GM21723 (cell line): Measurements from ENCODE around the gene ZNF578.
"Not testable (repeated sequence)": the region's sequence is repeated elsewhere in the genome, so short reads cannot be mapped to it uniquely, and the experiment has no call there.

Source experiments
- ATAC-seq: cut with Tn5 transposase; IDR thresholded peaks from one replicate; pipeline ENCODE4 v1.9.1; 2021; ENCODE audit warnings: mild to moderate bottlenecking, moderate library complexity; ENCODE audit not compliant: unreplicated experiment

ZNF578 gene

GRCh38 chr19:52453324-52454094, at the start of gene ZNF578:
TSS of gene ZNF578 (plus strand) at chr19:52453553. CDS start at chr19:52501846, 48,293 bp downstream.
- no peak for ATAC-seq

DNA sequence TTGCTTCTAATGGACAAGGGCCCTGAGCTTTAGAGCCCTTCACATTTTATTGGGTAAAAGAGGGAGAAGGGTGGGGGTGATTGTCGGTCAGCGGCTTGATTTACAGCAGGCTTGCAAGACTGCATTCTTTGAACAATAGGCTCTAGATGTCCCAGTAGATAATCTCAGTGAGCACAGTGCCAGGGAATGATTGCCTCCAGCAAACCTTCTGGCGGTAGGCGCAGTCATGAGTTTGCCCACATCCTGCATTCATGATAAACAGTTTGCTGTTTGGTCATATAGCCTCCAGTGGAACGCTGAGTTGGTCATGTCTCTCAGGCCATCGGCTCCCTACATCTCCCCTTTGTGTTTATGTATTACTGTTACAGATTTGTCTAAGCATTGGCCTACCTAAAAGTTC, 43.1 kb upstream of the ZNF578 start:
- no peak for ATAC-seq

DNA sequence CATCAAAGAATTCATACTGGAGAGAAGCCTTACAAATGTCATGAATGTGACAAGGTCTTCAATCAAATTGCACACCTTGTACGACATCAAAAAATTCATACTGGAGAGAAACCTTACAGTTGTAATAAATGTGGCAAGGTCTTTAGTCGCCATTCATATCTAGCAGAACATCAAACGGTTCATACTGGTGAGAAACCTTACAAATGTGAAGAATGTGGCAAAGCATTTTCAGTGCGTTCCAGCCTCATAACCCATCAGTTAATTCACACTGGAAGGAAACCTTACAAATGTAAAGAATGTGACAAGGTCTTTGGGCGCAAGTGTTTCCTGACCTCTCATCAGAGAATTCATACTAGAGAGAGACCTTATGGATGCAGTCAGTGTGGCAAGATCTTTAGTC, 37.6 kb upstream of the ZNF578 start:
- ATAC-seq, result no peak

DNA sequence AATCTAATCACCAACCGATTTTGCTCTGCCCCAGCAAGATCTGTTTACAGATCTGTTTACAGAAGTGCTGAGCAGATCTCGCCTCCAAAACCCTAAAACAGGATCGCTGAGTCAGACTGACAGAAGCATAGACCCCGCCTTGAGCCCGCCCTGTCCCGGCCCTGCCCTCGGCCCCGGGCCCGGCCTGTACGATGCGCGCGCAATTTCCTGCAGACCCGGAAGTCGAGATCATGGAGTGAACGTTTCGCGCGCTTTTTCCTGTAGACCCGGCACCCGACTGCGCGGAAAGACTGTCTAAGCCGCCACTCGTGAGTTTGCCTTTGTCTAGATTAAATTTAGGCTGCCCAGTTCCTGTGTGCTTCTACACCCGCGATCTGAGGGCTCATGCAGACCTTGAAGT, 24.4 kb upstream of the ZNF578 start, which contains the start of gene ZNF534:
TSS of gene ZNF534 (plus strand) at position 212 of the 400 bp plus-strand sequence. CDS start 2,327 bp downstream, outside the sequence.
- no peak for ATAC-seq

DNA sequence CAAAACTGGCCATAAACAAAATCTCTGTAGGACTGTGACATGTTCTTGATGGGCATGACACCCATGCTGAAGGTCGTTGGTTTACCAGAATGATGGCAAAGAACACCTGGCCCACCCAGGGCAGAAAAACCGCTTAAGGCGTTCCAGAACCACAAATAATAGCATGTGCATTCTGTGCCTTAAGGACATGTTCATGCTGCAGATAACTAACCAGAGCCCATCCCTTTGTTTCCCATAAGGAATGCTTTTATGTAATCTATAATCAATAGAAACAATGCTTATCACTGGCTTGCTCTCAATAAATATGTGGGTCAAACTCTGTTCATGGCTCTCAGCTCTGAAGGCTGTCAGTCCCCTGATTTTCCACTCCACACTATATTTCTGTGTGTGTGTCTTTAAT, 11.2 kb upstream of the ZNF578 start:
- no peak for ATAC-seq

DNA sequence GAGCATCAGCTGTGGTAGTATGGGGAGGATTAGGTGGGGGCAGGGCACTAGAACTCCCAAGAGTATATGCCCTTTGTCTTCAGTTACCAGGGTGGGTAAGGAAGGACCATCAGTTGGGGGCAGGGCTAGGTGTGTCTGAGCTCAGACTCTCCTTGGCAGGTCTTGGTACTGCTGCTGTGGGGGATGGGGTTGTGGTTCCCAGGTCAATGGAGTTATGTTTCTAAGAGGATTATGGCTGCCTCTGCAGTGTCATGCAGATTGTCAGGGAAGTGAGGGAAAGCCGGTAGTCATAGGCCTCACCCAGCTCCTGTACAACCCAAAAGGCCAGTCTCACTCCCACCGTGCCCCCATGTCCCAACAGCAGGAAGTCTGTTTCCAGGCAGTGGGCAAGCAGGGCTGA, 8.8 kb upstream of the ZNF578 start:
- ATAC-seq, result no peak

GRCh38 chr19:52451241-52451640, 2.1 kb upstream of the ZNF578 start:
- no peak for ATAC-seq

- no peak for ATAC-seq
Observed at GRCh38 chr19:52464798-52465470, 11.6 kb downstream of the ZNF578 start.

GRCh38 chr19:52473655-52474350, 20.4 kb downstream of the ZNF578 start:
- no peak for ATAC-seq

- no peak for ATAC-seq
Observed at GRCh38 chr19:52474351-52475127, 21.2 kb downstream of the ZNF578 start.

DNA sequence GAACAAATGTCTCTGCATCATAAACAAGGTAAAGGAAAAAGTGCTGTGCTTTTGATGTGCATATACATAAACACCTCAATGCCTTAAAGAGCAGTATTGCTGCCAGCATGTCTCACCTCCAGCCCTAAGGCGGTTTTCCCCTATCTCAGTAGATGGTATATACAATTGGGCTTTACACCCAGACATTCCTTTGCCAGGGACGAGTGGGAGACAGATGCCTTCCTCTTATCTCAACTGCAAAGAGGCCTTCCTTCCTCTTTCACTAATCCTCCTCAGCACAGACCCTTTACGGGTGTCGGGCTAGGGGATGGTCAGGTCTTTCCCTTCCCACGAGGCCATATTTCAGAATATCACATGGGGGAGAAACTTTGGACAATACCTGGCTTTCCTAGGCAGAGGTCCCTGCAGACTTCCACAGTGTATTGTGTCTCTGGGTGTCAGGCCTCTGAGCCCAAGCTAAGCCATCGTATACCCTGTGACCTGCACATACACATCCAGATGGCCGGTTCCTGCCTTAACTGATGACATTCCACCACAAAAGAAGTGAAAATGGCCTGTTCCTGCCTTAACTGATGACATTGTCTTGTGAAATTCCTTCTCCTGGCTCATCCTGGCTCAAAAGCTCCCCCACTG, 30.9 kb downstream of the ZNF578 start:
- not testable (repeated sequence) for ATAC-seq

- ATAC-seq, result not testable (repeated sequence)
Observed at GRCh38 chr19:52485064-52485463, 31.7 kb downstream of the ZNF578 start.

GRCh38 chr19:52485561-52486240, 32.3 kb downstream of the ZNF578 start:
- ATAC-seq, result not testable (repeated sequence)

- no peak for ATAC-seq
Observed at GRCh38 chr19:52492201-52492993, 39.0 kb downstream of the ZNF578 start.

- ATAC-seq, result no peak
Observed at GRCh38 chr19:52492994-52493470, 39.7 kb downstream of the ZNF578 start.

DNA sequence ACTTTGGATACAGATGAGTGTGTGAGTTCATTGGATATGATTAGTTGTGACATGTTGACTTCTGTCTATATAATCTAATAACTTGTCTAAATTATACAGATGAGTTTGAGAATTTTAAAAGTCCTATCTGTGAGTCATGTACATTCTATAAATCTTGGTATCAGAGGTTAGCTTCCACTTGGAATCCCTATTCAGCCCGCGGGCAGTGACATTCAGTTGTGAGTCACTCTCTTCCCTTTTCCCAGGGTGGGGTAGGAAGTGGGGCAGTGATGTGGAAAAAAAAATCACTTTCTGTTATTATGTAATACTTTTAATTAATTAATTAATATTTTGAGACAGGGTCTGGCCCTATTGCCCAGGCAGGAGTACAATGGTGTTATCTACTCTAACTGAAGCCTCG, 41.2 kb downstream of the ZNF578 start:
- no peak for ATAC-seq

GRCh38 chr19:52498571-52498970, 45.2 kb downstream of the ZNF578 start:
- no peak for ATAC-seq

- not testable (repeated sequence) for ATAC-seq
Observed at GRCh38 chr19:52500474-52500873, 47.1 kb downstream of the ZNF578 start.

- not testable (repeated sequence) for ATAC-seq
Observed at GRCh38 chr19:52500991-52501390, 47.6 kb downstream of the ZNF578 start.
